SK-N-SH treated with all-trans-retinoic acid at 6 μM for 48 hours (cell line): Measurements from ENCODE around the gene ALDH8A1.
A peak's percentile ranks its signal among the peaks of the same experiment; 100 is the strongest.

Source experiments
- ARNTL ChIP-seq: fragments of 450-650 bp; formaldehyde crosslinking; IDR thresholded peaks from 2 replicates; pipeline ENCODE4 v1.5.0; 2020; ENCODE audit warnings: low read depth, mild to moderate bottlenecking, moderate library complexity, borderline replicate concordance
- CSDC2 ChIP-seq: fragments of 250-450 bp; sonication (Bioruptor Pico); IDR thresholded peaks from 2 replicates; pipeline ENCODE4 v1.5.0; 2020; ENCODE audit warnings: mild to moderate bottlenecking, moderate library complexity
- CSRNP3 ChIP-seq: fragments of 250-450 bp; sonication (Bioruptor Pico); IDR thresholded peaks from 2 replicates; pipeline ENCODE4 v1.5.1; 2021; ENCODE audit warnings: mild to moderate bottlenecking, moderate library complexity
- ESRRG ChIP-seq: fragments of 250-450 bp; sonication (Bioruptor Pico); IDR thresholded peaks from 2 replicates; pipeline ENCODE4 v1.6.1; 2021; ENCODE audit warnings: mild to moderate bottlenecking
- PATZ1 ChIP-seq: fragments of 250-450 bp; sonication (Bioruptor Pico); IDR thresholded peaks from 2 replicates; pipeline ENCODE4 v1.8.0; 2020; ENCODE audit warnings: mild to moderate bottlenecking, moderate library complexity, borderline replicate concordance
- POU6F1 ChIP-seq: fragments of 250-450 bp; sonication (Bioruptor Pico); IDR thresholded peaks from 2 replicates; pipeline ENCODE4 v1.8.0; 2021; ENCODE audit warnings: low read depth, mild to moderate bottlenecking, moderate library complexity, borderline replicate concordance
- TOX ChIP-seq: fragments of 250-450 bp; sonication (Bioruptor Pico); IDR thresholded peaks from 2 replicates; pipeline ENCODE4 v1.8.0; 2021; ENCODE audit warnings: mild to moderate bottlenecking, moderate library complexity, borderline replicate concordance
- ZC3H10 ChIP-seq: fragments of 250-450 bp; sonication (Bioruptor Pico); IDR thresholded peaks from 2 replicates; pipeline ENCODE4 v1.5.1; 2021; ENCODE audit warnings: mild to moderate bottlenecking, moderate library complexity
- ZFP3 ChIP-seq: fragments of 250-450 bp; sonication (Bioruptor Pico); IDR thresholded peaks from 2 replicates; pipeline ENCODE4 v1.5.0; 2020; ENCODE audit warnings: mild to moderate bottlenecking, moderate library complexity
- ZFP30 ChIP-seq: fragments of 450-650 bp; formaldehyde crosslinking; IDR thresholded peaks from 2 replicates; pipeline ENCODE4 v1.5.0; 2022; ENCODE audit warnings: mild to moderate bottlenecking, moderate library complexity
- ZNF70 ChIP-seq: fragments of 450-650 bp; formaldehyde crosslinking; IDR thresholded peaks from 2 replicates; pipeline ENCODE4 v1.5.0; 2020; ENCODE audit warnings: mild to moderate bottlenecking, moderate library complexity
- ZNF8 ChIP-seq: fragments of 450-650 bp; formaldehyde crosslinking; IDR thresholded peaks from 2 replicates; pipeline ENCODE4 v1.5.0; 2020; ENCODE audit warnings: mild to moderate bottlenecking, moderate library complexity

- TF ChIP-seq CSRNP3 (CRISPR knock-in tag) (no peak), POU6F1 (CRISPR knock-in tag) (peak; percentile 7; the same call in 1 of the 2 replicates), ZNF8 (CRISPR knock-in tag) (no peak), ESRRG (CRISPR knock-in tag) (no peak), ZC3H10 (CRISPR knock-in tag) (peak; percentile 67; the same call in 1 of the 2 replicates), PATZ1 (CRISPR knock-in tag) (no peak), ZNF70 (CRISPR knock-in tag) (no peak), TOX (peak; percentile 76; the same call in 1 of the 2 replicates), ZFP30 (CRISPR knock-in tag) (no peak), ZFP3 (peak; percentile 37; the same call in 1 of the 2 replicates), ARNTL (CRISPR knock-in tag) (no peak), CSDC2 (CRISPR knock-in tag) (no peak)
Measured at GRCh38 chr6:134908906-134909516, 40.9 kb downstream of the ALDH8A1 start.
